IMR-90 (cell line): ENCODE results near the gene HOXB8. TPM values are rescaled to one million over a fixed set of nuclear protein-coding genes. Genes with fewer than 3 reads are reported as not detected.

Source experiments
- ATAC-seq: fragments of 200-7000 bp; cut with Tn5 transposase; 2 replicates; pipeline ENCODE4 v1.9.1; 2020; ENCODE audit warnings: low read depth, mild to moderate bottlenecking, moderate library complexity
- BruUV-seq: library from RNA; stranded (reverse); fragments of 400-500 nt; replicated peaks from 2 replicates; lab custom pipeline; 2021; lab: Mats Ljungman, UMichigan
- CTCF ChIA-PET: fragments of 300-600 bp; formaldehyde crosslinking; extraction: SDS; loops from one replicate; lab custom pipeline; 2021; ENCODE audit warnings: antibody characterized with exemption; lab: Yijun Ruan, JAX
- POLR2A ChIA-PET: fragments of 300-600 bp; sonication (Branson Sonifier 250); formaldehyde crosslinking; loops from one replicate; lab custom pipeline; 2022; ENCODE audit warnings: antibody characterized with exemption; ENCODE audit not compliant: unreplicated experiment; lab: Charles Lee
- DNase-seq: peaks from one replicate; pipeline ENCODE4 v3.0.0; 2013
- H2AFZ ChIP-seq: replicated peaks from 2 replicates; pipeline ENCODE3; 2013; ENCODE audit warnings: low read length, mild to moderate bottlenecking; ENCODE audit not compliant: poor library complexity
- H2AK5ac ChIP-seq: 2 replicates; pipeline ENCODE4 v1.6.1; 2013; ENCODE audit warnings: low read depth, low read length, inconsistent platforms
- H2AK9ac ChIP-seq: replicated peaks from 2 replicates; pipeline ENCODE3; 2013; ENCODE audit warnings: mild to moderate bottlenecking, low read depth, low read length, moderate library complexity; ENCODE audit not compliant: poor library complexity
- H2BK120ac ChIP-seq: 2 replicates; pipeline ENCODE4 v1.6.1; 2013; ENCODE audit warnings: low read depth, low read length, inconsistent platforms
- H2BK15ac ChIP-seq: 3 replicates; pipeline ENCODE4 v1.6.1; 2013; ENCODE audit warnings: low read depth, low read length, inconsistent platforms
- H2BK20ac ChIP-seq: 2 replicates; pipeline ENCODE4 v1.6.1; 2013; ENCODE audit warnings: low read depth, mild to moderate bottlenecking, inconsistent platforms, low read length, moderate library complexity
- H2BK5ac ChIP-seq: 2 replicates; pipeline ENCODE4 v1.6.1; 2013; ENCODE audit warnings: mild to moderate bottlenecking, low read depth, low read length, inconsistent platforms; ENCODE audit not compliant: poor library complexity, severe bottlenecking
- H3K14ac ChIP-seq: replicated peaks from 2 replicates; pipeline ENCODE4 v1.6.1; 2013; ENCODE audit warnings: low read depth, low read length, inconsistent platforms
- H3K18ac ChIP-seq: 2 replicates; pipeline ENCODE4 v1.6.1; 2013; ENCODE audit warnings: low read depth, low read length, control low read depth
- H3K23ac ChIP-seq: 2 replicates; pipeline ENCODE4 v1.6.1; 2013; ENCODE audit warnings: low read depth, low read length, inconsistent platforms
- H3K27ac ChIP-seq: 2 replicates; pipeline ENCODE4 v1.5.1; 2013; ENCODE audit warnings: mild to moderate bottlenecking, control low read depth, low read length; ENCODE audit not compliant: insufficient read depth
- H3K27me3 ChIP-seq: 2 replicates; pipeline ENCODE4 v1.6.1; 2013; ENCODE audit warnings: low read length; ENCODE audit not compliant: control insufficient read depth, insufficient read depth
- H3K36me3 ChIP-seq: 2 replicates; pipeline ENCODE4 v1.6.1; 2013; ENCODE audit warnings: low read length, mixed read lengths; ENCODE audit not compliant: control insufficient read depth, insufficient read depth
- H3K4ac ChIP-seq: 2 replicates; pipeline ENCODE4 v1.6.1; 2013; ENCODE audit warnings: low read depth, low read length, inconsistent platforms
- H3K4me1 ChIP-seq: 2 replicates; pipeline ENCODE4 v1.6.1; 2013; ENCODE audit warnings: low read length, mixed read lengths; ENCODE audit not compliant: control insufficient read depth, insufficient read depth
- H3K4me2 ChIP-seq: 2 replicates; pipeline ENCODE4 v1.6.1; 2013; ENCODE audit warnings: low read depth, mild to moderate bottlenecking, control low read depth, low read length, moderate library complexity
- H3K4me3 ChIP-seq: 2 replicates; pipeline ENCODE4 v1.5.1; 2013; ENCODE audit warnings: low read depth, mild to moderate bottlenecking, control low read depth, low read length, moderate library complexity; ENCODE audit not compliant: insufficient read depth
- H3K56ac ChIP-seq: 2 replicates; pipeline ENCODE4 v1.6.1; 2013; ENCODE audit warnings: low read length, inconsistent platforms; ENCODE audit not compliant: insufficient read depth; ENCODE audit errors: extremely low read depth
- H3K79me1 ChIP-seq, 2 experiments: 2 replicates each; pipeline ENCODE4 v1.6.1; 2013; ENCODE audit warnings: low read length in 2 of 2, inconsistent platforms in 1 of 2, low read depth in 1 of 2
- H3K9ac ChIP-seq: 2 replicates; pipeline ENCODE4 v1.6.1; 2013; ENCODE audit warnings: low read depth, low read length, control low read depth
- H3K9me1 ChIP-seq: 2 replicates; pipeline ENCODE4 v1.6.1; 2013; ENCODE audit warnings: low read length, inconsistent platforms; ENCODE audit not compliant: insufficient read depth
- H3K9me3 ChIP-seq: 2 replicates; pipeline ENCODE4 v1.6.1; 2013; ENCODE audit warnings: low read length; ENCODE audit not compliant: control insufficient read depth, insufficient read depth
- H4K20me1 ChIP-seq: 2 replicates; pipeline ENCODE4 v1.6.1; 2013; ENCODE audit warnings: low read length, inconsistent platforms; ENCODE audit not compliant: insufficient read depth
- H4K5ac ChIP-seq: 2 replicates; pipeline ENCODE4 v1.6.1; 2013; ENCODE audit warnings: mild to moderate bottlenecking, low read depth, low read length, control low read depth
- H4K8ac ChIP-seq, 2 experiments: 2 replicates each; pipeline ENCODE4 v1.6.1; 2013; ENCODE audit warnings: low read depth in 2 of 2, low read length in 2 of 2, control low read depth in 1 of 2, inconsistent platforms in 1 of 2
- H4K91ac ChIP-seq: 2 replicates; pipeline ENCODE4 v1.6.1; 2013; ENCODE audit warnings: low read depth, low read length, inconsistent platforms; ENCODE audit not compliant: insufficient read depth
- BHLHE40 ChIP-seq: fragments of 150-350 bp; IDR thresholded peaks from 2 replicates; pipeline ENCODE4 v1.6.1; 2016; ENCODE audit warnings: mild to moderate bottlenecking, low read depth, low read length
- CEBPB ChIP-seq: IDR thresholded peaks from 2 replicates; pipeline ENCODE4 v1.6.1; 2012; ENCODE audit warnings: low read depth, low read length, improper control_type of control experiment
- CHD1 ChIP-seq: IDR thresholded peaks from 2 replicates; pipeline ENCODE4 v1.6.1; 2012; ENCODE audit warnings: low read depth, low read length, improper control_type of control experiment
- CTCF ChIP-seq: conservative IDR thresholded peaks from 2 replicates; pipeline ENCODE4 v1.5.1; 2012; ENCODE audit warnings: mild to moderate bottlenecking, low read depth, low read length, improper control_type of control experiment
- ELK1 ChIP-seq: fragments of 150-350 bp; IDR thresholded peaks from 2 replicates; pipeline ENCODE4 v1.6.1; 2016; ENCODE audit warnings: low read depth, mild to moderate bottlenecking, low read length, moderate library complexity, borderline replicate concordance
- FOS ChIP-seq: fragments of 150-350 bp; IDR thresholded peaks from 2 replicates; pipeline ENCODE4 v1.6.1; 2016; ENCODE audit warnings: low read depth, low read length
- MAFK ChIP-seq: IDR thresholded peaks from 2 replicates; pipeline ENCODE4 v1.6.1; 2012; ENCODE audit warnings: low read depth, low read length, improper control_type of control experiment
- NFE2L2 ChIP-seq: fragments of 150-350 bp; IDR thresholded peaks from 2 replicates; pipeline ENCODE4 v1.6.1; 2016; ENCODE audit warnings: low read depth, mild to moderate bottlenecking, low read length
- SMC3 ChIP-seq: fragments of 150-350 bp; IDR thresholded peaks from 2 replicates; pipeline ENCODE4 v1.6.1; 2016; ENCODE audit warnings: low read depth, mild to moderate bottlenecking, antibody characterized with exemption, low read length, moderate library complexity
- USF2 ChIP-seq: fragments of 150-350 bp; IDR thresholded peaks from 2 replicates; pipeline ENCODE4 v1.6.1; 2017; ENCODE audit warnings: mild to moderate bottlenecking, antibody characterized with exemption, low read length, low read depth
- WGBS, 2 experiments: methylation state at CpG; one replicate each; pipeline versions ENCODE4 v1.1.5 to v1.1.7; 2013; ENCODE audit warnings: missing lambda C conversion rate in 2 of 2; ENCODE audit not compliant: insufficient read length in 1 of 2; ENCODE audit errors: extremely low coverage in 2 of 2; 5-methylcytosine and 5-hydroxymethylcytosine counted together
- dilution Hi-C: fragments of 300-500 bp; cut with HindIII; formaldehyde crosslinking; loops from one replicate; pipeline ENCODE4 v1.14.3; 2018; ENCODE audit warnings: low sequenced_read_pairs; ENCODE audit not compliant: unreplicated experiment
- in situ Hi-C: fragments of 300-500 bp; cut with MboI; formaldehyde crosslinking; loops from 3 replicates; pipeline ENCODE4 v1.14.3; 2019; ENCODE audit warnings: low sequenced_read_pairs, inconsistent platforms, mixed read lengths
- intact Hi-C: fragments of 100-400 bp; cut with micrococcal nuclease; formaldehyde crosslinking; loops from 2 replicates; pipeline ENCODE4 v1.10.0; 2022
- polyA plus RNA-seq, 3 experiments: library from polyadenylated mRNA; depleted of rRNA; stranded (reverse); fragments of >200 nt; gene quantifications; 2 replicates each; pipeline ENCODE4 v1.2.3, GENCODE V29; 2012; ENCODE audit warnings: low replicate concordance in 1 of 3
- total RNA-seq: library from RNA; depleted of rRNA; stranded (reverse); fragments of >200 nt; gene quantifications from 2 replicates; pipeline ENCODE4 v1.2.3, GENCODE V29; 2012

HOXB8 gene
- total and polyA plus RNA-seq, 2 of the 4 experiments (the other 2 are of a cell fraction) = 0.54 to 5.3 TPM

GRCh38 chr17:48621410-48622392 lies 6.6 kb upstream of the HOXB8 start (continued):
- TF ChIP-seq USF2 = no peak

- no peak overlapping the region for H4K8ac ChIP-seq
- H2AK9ac ChIP-seq = no peak overlapping the region
- peaks cover 13% of the 10 kb centered on the region; the same call in 1 of the 2 replicates for H4K20me1 ChIP-seq
- no peak overlapping the region for H3K4ac ChIP-seq
- no peak overlapping the region for H2AK5ac ChIP-seq
- no peak overlapping the region for H3K4me3 ChIP-seq
- H3K18ac ChIP-seq = no peak overlapping the region
- H2BK20ac ChIP-seq = no peak overlapping the region
- no peak overlapping the region for H3K14ac ChIP-seq
- intact Hi-C loops (no loop called here), in situ Hi-C loops (loop anchor here (10.0 kb wide), 1 partner anchor 456 kb away; no protein-coding TSS in a partner anchor), dilution Hi-C loops (no loop called here)
- H2BK120ac ChIP-seq = no peak overlapping the region
- no peak for DNase-seq
- H3K9me3 ChIP-seq = peaks cover 11% of the 10 kb centered on the region
- no peak overlapping the region for H2BK5ac ChIP-seq
- BruUV-seq = no TSS peak
- no peak overlapping the region for H2BK15ac ChIP-seq
- H3K4me2 ChIP-seq = no peak overlapping the region
- no CpG with 5 or more reads among the region's 6 CpGs for WGBS, 2 experiments
- H2AFZ ChIP-seq = no peak overlapping the region
- no peak overlapping the region for H4K91ac ChIP-seq
- no peak overlapping the region for H3K56ac ChIP-seq
- no peaks in the 10 kb centered on the region for H3K79me1 ChIP-seq
- peaks cover 97% of the 10 kb centered on the region for H3K27me3 ChIP-seq
- H4K5ac ChIP-seq = no peak overlapping the region
- no peaks in the 10 kb centered on the region; the same call in 1 of the 2 replicates for H3K9me1 ChIP-seq
- ChIA-PET CTCF (interaction anchor here (0.6 kb wide), 1 partner anchor 98 kb away, joined by 3 read pairs; no protein-coding TSS in a partner anchor), POLR2A (no interaction called here)
- ATAC-seq = no peak
- H3K27ac ChIP-seq = no peak overlapping the region
- H3K23ac ChIP-seq = 0 out of 2 replicates have a peak overlapping the region, but pooled peaks have one; percentile 31
- no peaks in the 10 kb centered on the region; the same call in 1 of the 2 replicates for H3K4me1 ChIP-seq
- H3K36me3 ChIP-seq = no peaks in the 10 kb centered on the region
- H3K9ac ChIP-seq = no peak overlapping the region
- TF ChIP-seq SMC3 (no peak), CEBPB (no peak), CTCF (no peak), FOS (no peak), CHD1 (no peak), NFE2L2 (no peak), MAFK (no peak), BHLHE40 (no peak), ELK1 (no peak)
These were observed 5.5 kb upstream of the HOXB8 start for GRCh38 chr17:48620461-48621139.
